GM19452 (cell line): ENCODE measurements around the gene PCNX1.
"Not testable (repeated sequence)": the region's sequence is repeated elsewhere in the genome, so short reads cannot be mapped to it uniquely, and the experiment has no call there.

Source experiments
- ATAC-seq: cut with Tn5 transposase; IDR thresholded peaks from one replicate; pipeline ENCODE4 v1.9.1; 2021; ENCODE audit not compliant: unreplicated experiment

The PCNX1 gene

GRCh38 chr14:71063351-71063750 lies 156.1 kb downstream of the PCNX1 start:
- ATAC-seq: no peak

- not testable (repeated sequence) for ATAC-seq
Observed at GRCh38 chr14:71064747-71065146, 157.5 kb downstream of the PCNX1 start.

- no peak for ATAC-seq
Observed at GRCh38 chr14:71070169-71070568, 162.9 kb downstream of the PCNX1 start.

- no peak for ATAC-seq
Observed at GRCh38 chr14:71071042-71071441, 163.8 kb downstream of the PCNX1 start.

GRCh38 chr14:71076462-71077092 lies 169.3 kb downstream of the PCNX1 start:
- no peak for ATAC-seq

- no peak for ATAC-seq
Observed at GRCh38 chr14:71078500-71078899, 171.2 kb downstream of the PCNX1 start.

GRCh38 chr14:71086567-71086966 lies 179.3 kb downstream of the PCNX1 start:
- ATAC-seq: no peak

GRCh38 chr14:71089971-71090370 lies 182.7 kb downstream of the PCNX1 start:
- ATAC-seq: no peak

GRCh38 chr14:71094722-71095121 lies 187.5 kb downstream of the PCNX1 start:
- peak; percentile 48 for ATAC-seq

GRCh38 chr14:71096947-71097346 lies 189.7 kb downstream of the PCNX1 start:
- no peak for ATAC-seq

- no peak for ATAC-seq
Observed at GRCh38 chr14:71103662-71104484, 196.6 kb downstream of the PCNX1 start.

GRCh38 chr14:71105177-71105576 lies 197.9 kb downstream of the PCNX1 start:
- no peak for ATAC-seq

- ATAC-seq: no peak
Observed at GRCh38 chr14:71107921-71108320, 200.7 kb downstream of the PCNX1 start.

- ATAC-seq: no peak
Observed at GRCh38 chr14:71108398-71109119, 201.3 kb downstream of the PCNX1 start.

GRCh38 chr14:71113376-71113775 lies 206.1 kb downstream of the PCNX1 start:
- no peak for ATAC-seq

- no peak for ATAC-seq
Observed at GRCh38 chr14:71114565-71114964, 207.3 kb downstream of the PCNX1 start.

GRCh38 chr14:71115306-71115705 lies 208.0 kb downstream of the PCNX1 start:
- ATAC-seq: no peak

GRCh38 chr14:71115821-71116567 lies 208.7 kb downstream of the PCNX1 start:
- ATAC-seq: no peak

GRCh38 chr14:71116568-71117122 lies 209.4 kb downstream of the PCNX1 start:
- ATAC-seq: no peak

GRCh38 chr14:71117839-71118743 lies 210.8 kb downstream of the PCNX1 start:
- no peak for ATAC-seq
